Retinal pigment epithelial cell (primary cell): ENCODE measurements around the gene SYK.

Source experiments
- DNase-seq: peaks from one replicate; pipeline ENCODE4 v3.0.0-alpha.2; 2010; ENCODE audit warnings: low read depth
- H3K4me3 ChIP-seq: 2 replicates; pipeline ENCODE4 v1.5.1; 2011; ENCODE audit warnings: mild to moderate bottlenecking, low read length, control low read depth, moderate library complexity
- TF ChIP-seq, protein P1 (sequence below): conservative IDR thresholded peaks from 2 replicates; pipeline ENCODE4 v1.5.1; 2011; ENCODE audit warnings: low read depth, low read length, control low read depth, inconsistent platforms

SYK gene

DNA sequence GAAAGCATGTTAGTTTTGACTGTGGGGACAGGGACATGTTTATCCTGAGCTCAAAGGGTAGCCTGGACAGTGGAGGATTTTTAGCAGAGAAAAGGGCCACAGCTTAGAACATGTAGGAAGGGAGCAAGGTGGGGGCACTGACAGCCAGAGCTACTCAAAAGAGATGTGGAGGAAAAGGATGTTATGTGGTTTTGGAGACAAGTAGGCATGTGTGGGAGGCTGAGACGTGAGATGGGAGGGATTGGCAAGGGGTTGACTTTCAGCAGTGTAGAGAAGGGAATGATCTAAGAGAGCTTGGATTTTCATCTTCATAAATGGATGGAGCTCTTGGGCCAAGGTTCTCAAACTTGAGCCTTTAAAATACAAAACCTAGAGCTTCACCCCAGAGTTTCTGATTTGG is 24.0 kb downstream of the SYK start:
- no peak overlapping the region for H3K4me3 ChIP-seq
- TF ChIP-seq, protein P1, sequence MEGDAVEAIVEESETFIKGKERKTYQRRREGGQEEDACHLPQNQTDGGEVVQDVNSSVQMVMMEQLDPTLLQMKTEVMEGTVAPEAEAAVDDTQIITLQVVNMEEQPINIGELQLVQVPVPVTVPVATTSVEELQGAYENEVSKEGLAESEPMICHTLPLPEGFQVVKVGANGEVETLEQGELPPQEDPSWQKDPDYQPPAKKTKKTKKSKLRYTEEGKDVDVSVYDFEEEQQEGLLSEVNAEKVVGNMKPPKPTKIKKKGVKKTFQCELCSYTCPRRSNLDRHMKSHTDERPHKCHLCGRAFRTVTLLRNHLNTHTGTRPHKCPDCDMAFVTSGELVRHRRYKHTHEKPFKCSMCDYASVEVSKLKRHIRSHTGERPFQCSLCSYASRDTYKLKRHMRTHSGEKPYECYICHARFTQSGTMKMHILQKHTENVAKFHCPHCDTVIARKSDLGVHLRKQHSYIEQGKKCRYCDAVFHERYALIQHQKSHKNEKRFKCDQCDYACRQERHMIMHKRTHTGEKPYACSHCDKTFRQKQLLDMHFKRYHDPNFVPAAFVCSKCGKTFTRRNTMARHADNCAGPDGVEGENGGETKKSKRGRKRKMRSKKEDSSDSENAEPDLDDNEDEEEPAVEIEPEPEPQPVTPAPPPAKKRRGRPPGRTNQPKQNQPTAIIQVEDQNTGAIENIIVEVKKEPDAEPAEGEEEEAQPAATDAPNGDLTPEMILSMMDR: no peak
- no peak for DNase-seq

DNA sequence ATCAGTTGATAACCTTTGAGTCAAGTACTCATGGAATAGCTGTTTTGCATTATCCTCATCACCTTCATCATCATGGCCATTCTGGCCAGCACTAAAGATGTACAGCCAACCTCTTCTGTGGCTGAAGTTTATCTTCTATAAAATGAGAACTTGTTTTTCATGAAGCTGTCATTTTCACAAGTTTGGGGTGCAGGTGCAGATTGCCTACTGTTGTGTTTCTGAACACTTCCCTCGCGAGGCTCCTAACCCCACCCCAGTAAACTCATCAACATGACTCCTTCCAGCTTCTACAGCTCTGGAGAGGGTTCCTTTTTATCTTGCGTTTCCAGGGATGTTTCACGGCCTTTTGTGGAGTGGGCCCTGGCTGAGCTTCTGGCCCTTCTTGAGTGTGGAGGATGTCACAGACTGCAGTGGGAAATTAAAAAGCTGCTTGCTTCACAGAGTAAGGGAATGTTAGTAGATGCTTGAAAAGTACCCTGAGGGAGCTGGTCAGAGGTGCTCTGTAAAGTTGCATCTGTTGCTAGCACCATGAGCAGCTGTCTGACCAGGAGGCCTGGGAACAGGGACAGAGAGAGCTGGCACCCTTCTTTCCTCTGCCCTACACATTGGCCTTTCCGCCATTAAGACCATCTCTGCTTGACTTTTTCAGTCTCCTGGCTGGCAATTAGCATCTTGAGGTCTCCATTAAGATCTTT is 24.9 kb downstream of the SYK start:
- no peak overlapping the region for H3K4me3 ChIP-seq
- DNase-seq: no peak
- TF ChIP-seq, protein P1: no peak

DNA sequence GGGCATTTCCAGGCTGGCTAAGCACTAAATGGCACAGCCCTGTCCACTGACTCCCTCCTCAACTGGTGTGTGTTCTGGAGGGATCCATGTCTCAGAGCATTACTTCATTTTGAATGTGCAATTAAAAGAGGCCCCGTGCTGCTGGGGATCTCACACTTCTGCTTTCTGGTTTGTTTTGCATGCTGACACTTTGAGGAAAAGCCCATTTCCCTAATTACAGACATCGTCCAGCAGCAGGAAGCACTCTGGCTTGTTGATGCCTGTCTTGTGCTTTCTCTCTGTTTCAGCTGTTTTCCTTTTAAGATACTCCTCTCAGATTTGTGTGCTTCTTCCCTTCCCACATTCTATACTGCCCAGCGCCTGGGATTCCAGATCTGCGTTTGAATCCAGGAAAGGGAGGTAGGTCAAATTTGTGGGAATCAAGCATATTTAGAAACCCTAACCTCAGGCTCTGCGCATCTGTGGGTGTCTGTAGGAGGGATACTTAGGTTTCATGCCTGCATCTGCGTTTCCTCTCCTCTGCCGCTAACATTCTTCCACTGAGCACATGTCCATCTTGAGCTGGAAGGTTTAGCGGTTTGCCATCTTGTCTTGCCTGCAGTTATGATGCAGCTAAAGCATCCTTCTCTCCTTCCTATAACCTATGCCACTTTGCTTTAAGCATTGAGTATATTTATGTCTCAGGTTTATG is 25.7 kb downstream of the SYK start:
- TF ChIP-seq, protein P1: no peak
- no peak overlapping the region for H3K4me3 ChIP-seq
- DNase-seq: no peak

DNA sequence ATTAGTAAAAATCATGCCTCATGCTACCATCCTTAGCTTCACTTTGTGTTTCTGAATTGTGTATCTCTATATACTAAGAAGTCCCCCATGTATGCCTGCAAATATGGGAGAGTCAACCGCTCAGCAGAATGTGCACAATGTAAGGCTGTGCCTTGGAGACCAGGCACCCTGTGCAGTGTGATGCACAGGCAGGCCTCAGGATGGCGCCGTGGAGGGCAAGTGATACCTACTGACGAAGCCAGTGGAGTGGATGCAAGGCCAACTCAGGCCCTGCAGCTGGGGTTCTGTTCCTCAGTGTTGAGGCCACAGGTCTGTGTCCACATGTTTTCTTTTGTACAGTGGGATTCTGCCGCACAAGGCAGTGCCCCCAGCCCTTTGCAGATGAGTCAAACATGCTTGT is 28.4 kb downstream of the SYK start:
- TF ChIP-seq, protein P1: no peak
- H3K4me3 ChIP-seq: no peak overlapping the region
- DNase-seq: no peak

DNA sequence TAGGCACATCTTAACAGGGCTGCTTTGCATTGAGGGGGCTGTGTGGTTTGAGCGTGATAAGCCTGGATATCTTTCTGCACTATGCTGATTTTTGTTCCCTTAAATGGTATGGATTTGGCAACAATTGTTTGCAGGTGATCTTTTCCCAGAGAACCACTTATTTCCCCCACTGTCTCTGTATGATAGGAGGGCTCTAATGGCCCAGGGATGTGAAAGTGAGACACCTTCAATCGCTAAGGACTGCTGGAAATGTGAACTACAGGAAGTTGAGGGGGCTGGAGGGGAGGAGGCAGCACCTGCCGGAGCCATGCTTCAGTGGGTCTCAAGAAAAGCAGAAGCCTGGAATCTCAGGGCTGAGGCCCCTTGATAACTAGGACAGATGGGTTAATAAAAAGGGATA is 29.4 kb downstream of the SYK start:
- no peak overlapping the region for H3K4me3 ChIP-seq
- no peak for DNase-seq
- TF ChIP-seq, protein P1: no peak

- H3K4me3 ChIP-seq: no peak overlapping the region
- DNase-seq: no peak
- TF ChIP-seq, protein P1: no peak
Observed at GRCh38 chr9:90832261-90832660, 30.6 kb downstream of the SYK start.
